IPS DF 4.7 (cell line): Measurements from ENCODE around the gene TMTC1.
"Not testable (repeated sequence)": the region's sequence is repeated elsewhere in the genome, so short reads cannot be mapped to it uniquely, and the experiment has no call there.

Experiments used
- DNase-seq: peaks from one replicate; pipeline ENCODE4 v3.0.0-alpha.2; 2013; ENCODE audit warnings: low spot score; ENCODE audit errors: extremely low read depth

Gene TMTC1

DNA sequence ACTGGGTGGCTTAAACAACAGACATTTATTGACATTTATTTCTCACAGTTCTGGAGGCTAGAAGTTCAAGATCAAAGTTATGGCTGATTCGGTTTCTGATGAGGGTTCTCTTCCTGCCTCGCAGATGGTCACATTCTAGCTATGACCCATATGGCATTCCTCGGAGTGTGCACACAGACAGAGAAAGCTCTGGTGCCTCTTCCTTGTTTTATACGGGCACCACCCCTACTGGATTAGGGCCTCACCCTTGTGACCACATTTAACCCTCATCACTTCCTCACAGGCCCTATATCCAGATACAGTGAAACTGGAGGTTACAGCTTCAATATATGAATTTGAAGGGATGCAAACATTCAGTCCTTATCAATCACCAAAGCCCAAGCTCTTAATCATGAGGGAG lies 209.2 kb downstream of the TMTC1 start:
- no peak for DNase-seq

- no peak for DNase-seq
These were observed 210.8 kb downstream of the TMTC1 start for GRCh38 chr12:29572938-29573337.

DNA sequence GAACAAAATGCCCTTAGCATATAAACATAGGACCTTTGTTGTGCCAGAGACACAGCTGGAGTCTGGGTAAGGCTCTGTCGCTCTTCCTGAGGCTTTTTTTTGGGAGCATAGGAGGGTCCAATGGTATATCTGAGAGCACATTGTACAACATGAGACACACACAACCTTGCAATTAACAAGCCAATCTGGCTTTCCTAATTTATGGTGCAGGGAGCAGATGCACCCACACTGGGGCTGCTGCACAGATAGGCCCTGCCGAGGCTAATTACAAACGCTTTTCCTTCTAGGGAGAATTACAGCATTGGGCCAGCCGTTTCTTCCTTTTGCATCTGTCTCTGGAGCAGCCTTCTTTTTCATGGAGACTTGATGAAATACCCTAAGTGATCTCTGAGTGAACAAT lies 211.3 kb downstream of the TMTC1 start:
- no peak for DNase-seq

GRCh38 chr12:29569132-29569757 lies 214.5 kb downstream of the TMTC1 start:
- no peak for DNase-seq

DNA sequence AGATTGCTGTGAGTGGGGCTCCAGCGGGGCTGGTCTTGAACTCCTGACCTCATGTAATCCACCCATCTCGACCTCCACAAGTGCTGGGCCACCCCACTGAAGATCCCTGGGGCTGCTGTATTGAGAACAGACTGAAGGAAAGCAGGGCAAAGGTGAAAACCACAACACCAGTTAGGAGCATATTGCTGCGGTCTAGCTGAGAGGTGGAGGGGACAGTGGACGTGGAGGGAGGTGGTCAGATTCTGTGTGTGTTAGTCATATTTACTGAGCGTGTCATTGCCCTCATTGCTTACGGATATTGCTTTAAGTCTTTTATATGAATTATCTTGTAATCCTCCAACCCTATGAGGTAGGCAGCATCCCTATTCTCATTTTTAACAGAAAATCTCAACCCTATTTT lies 217.3 kb downstream of the TMTC1 start:
- DNase-seq, result no peak

- no peak for DNase-seq
These were observed 218.0 kb downstream of the TMTC1 start for GRCh38 chr12:29565727-29566126.

DNA sequence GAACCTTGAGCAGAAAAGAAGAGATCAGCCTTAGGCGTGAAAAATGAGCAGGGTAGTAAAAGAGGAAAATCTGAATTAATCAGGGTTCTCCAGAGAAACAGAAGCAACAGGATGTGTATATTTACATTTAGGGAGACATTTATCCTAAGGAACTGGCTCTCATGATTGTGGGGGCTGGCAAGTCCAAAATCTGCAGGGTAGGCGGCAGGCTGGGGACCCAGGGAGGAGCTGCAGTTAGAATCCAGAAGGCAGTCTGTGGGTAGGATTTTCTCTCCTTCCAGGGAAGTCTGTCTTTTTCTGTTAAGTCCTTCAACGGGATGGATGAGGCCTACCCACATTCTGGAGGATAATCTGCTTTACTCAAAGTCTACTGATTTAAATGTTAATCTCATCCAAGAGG lies 218.8 kb downstream of the TMTC1 start:
- no peak for DNase-seq

DNA sequence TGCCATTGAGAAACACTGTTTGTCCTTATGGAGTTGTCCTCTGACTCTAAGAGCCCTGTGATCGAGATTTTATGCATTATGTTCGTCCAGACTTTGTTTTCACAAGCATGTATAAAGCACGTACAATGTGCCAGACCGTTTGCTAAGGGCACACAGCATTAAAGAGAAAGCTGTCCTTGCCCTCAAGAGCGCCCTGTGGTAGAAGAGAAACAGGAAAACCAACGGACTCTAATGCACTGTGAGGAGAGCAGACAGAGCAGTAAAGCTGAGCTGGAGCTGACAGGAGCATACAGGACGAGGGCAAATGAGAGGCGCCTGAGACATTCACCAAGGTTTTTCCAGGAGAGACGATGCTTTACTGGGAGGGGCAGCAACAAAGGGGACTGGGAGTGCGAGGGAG lies 220.1 kb downstream of the TMTC1 start:
- DNase-seq, result no peak

DNA sequence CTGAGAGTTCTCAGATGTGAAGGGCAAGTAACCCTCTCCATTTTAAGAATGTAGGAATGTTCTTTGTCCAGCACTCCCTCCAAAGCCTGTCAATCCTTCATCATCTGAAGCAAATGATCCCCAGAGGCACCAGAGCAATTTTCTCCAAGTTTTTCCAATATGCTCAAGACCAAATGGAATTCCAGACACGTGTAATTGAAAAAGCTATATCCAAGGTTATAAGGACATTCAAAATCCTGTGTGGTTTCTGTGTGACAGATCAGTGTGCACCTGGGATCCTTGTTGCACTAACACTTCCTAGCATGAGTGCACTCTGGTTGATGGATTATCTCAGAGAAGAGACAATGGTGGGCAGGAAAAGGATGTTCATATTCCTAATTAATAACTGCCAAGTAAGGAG lies 220.7 kb downstream of the TMTC1 start:
- DNase-seq, result no peak

GRCh38 chr12:29562110-29562804 lies 221.5 kb downstream of the TMTC1 start:
- DNase-seq, result no peak

DNA sequence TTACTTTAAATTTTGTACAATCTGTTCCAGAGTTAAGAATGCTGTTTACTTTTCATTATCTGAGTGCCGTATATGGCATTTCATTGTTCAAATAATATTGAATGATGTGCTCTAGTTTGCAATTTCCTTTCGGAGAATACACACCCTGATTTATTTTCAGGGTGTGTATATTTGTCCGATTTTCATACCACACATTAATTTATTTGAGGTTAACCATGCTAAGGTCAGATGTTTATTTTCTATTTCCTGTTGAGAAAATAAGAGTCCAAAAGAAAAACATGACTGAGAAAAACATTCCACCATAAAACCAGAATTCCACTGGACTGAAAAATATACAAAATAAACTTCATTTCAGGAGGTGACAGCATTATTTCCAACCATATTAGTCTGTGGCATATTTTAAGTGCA lies 222.1 kb downstream of the TMTC1 start:
- DNase-seq, result no peak

GRCh38 chr12:29559198-29559597 lies 224.5 kb downstream of the TMTC1 start:
- DNase-seq, result no peak

DNA sequence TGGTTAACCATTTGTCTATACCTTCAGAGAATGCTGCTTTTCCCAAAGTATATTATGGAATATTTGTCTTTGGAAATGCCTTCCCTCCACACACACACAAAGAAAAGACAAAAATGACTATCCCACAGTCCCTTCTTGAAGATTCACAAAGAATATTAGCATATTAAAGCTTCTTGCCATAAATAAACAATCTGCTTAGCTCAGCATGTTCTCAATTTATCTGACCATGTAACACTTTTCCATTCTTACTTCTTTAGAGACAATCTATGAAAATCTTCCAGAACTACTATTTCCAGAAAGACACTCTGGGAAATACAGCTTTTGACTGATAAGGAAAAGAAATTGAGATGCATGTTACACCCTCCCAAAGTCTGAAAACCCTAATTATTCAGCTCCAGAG lies 227.4 kb downstream of the TMTC1 start:
- DNase-seq, result no peak

GRCh38 chr12:29555451-29555850 lies 228.3 kb downstream of the TMTC1 start:
- DNase-seq, result not testable (repeated sequence)

- DNase-seq, result no peak
These were observed 230.6 kb downstream of the TMTC1 start for GRCh38 chr12:29552994-29553748.

- DNase-seq, result peak; percentile 41
These were observed 231.3 kb downstream of the TMTC1 start for GRCh38 chr12:29552324-29552927.

- DNase-seq, result no peak
These were observed 231.9 kb downstream of the TMTC1 start for GRCh38 chr12:29551812-29552211.

GRCh38 chr12:29547864-29548263 lies 235.9 kb downstream of the TMTC1 start:
- no peak for DNase-seq

DNA sequence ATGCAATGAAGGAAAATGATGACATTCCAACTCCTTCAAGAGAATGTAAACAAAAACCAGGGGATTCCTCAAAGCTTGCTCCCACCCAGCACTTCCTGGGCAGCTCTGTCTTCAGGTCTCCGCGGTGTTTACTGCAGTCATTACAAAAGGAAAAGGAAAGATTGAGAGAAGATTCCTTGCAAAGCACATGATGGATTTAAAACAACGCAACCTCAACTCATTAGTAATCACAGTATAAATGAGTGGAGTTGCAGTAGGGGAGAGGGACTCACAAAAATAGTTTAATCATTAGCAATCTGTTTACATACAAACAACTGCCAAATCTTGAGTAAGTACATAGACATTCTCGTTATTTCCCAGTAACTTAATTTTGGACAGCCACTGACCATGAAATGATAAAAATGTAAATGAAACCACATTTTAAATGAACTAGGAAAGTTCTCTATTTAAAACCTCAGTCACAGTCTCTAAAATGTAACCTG lies 236.6 kb downstream of the TMTC1 start:
- no peak for DNase-seq

DNA sequence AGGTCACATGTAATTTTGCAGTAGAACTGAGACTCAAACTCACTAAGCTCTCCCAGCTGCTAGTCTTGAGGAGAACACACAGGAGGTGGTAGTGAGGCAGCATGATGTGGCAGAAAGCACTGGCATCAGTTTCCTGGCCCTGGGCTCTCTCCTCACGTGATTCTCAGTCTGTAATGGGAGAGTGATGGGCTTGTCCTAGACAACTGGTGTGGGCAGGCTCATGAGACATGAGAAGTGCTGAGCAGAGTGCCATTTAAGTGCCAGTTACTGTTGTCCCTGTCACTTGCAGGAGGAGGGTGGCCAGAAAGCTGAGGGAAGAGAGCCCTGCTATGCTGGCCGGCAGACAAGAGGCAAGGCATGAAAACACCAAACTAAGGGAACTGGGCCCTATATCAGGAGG lies 237.7 kb downstream of the TMTC1 start:
- DNase-seq, result no peak

DNA sequence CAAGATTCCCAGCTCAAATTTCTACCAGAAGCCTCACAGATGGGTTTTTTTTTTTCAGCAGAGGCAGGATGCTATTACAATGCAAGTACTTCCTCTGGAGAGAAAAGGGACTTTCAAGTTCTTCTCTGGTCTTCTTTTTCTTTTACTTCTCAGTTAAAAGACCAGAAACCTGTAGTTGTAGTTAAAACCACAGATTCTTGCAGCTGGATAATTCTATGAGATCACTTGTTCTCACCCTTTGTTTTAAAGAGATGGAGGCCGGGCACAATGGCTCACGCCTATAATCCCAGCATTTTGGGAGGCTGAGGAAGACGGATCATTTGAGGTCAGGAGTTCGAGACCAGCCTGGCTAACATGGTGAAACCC lies 238.7 kb downstream of the TMTC1 start:
- DNase-seq, result no peak

- no peak for DNase-seq
These were observed 239.2 kb downstream of the TMTC1 start for GRCh38 chr12:29544428-29545101.
